HepG2 (cell line): Measurements from ENCODE around the gene NEGR1. TPM values are rescaled to one million over a fixed set of nuclear protein-coding genes. Genes with fewer than 3 reads are reported as not detected.

Experiments
- ATAC-seq: fragments of 200-7000 bp; cut with Tn5 transposase; 3 replicates; pipeline ENCODE4 v1.9.1; 2020; ENCODE audit warnings: mild to moderate bottlenecking, moderate library complexity
- BruUV-seq: library from RNA; stranded (reverse); fragments of 400-500 nt; replicated peaks from 2 replicates; lab custom pipeline; 2021; lab: Mats Ljungman, UMichigan
- CTCF ChIA-PET: fragments of 300-600 bp; formaldehyde crosslinking; extraction: SDS; loops from one replicate; lab custom pipeline; 2021; ENCODE audit warnings: low total read pairs, inconsistent platforms, low intra/inter-chr PET ratio; lab: Yijun Ruan, JAX
- POLR2A ChIA-PET: fragments of 350-600 bp; sonication (Branson Sonifier 250); formaldehyde crosslinking; loops from one replicate; lab custom pipeline; 2020; ENCODE audit warnings: antibody characterized with exemption, inconsistent platforms; lab: Yijun Ruan, JAX
- DNase-seq: peaks from one replicate; pipeline ENCODE4 v3.0.0-alpha.2; 2015; ENCODE audit warnings: low spot score
- FAIRE-seq: peaks from 3 replicates; lab custom pipeline; 2011; peaks lifted over from hg19 to GRCh38; lab: Jason Lieb, UNC
- H2AFZ ChIP-seq: one replicate; pipeline ENCODE4 v1.6.1; 2011; ENCODE audit warnings: low read length, inconsistent platforms
- H3K27ac ChIP-seq: fragments of 300-600 bp; 3 replicates; pipeline ENCODE4 v1.8.0; 2011; ENCODE audit warnings: mixed run types, mild to moderate bottlenecking, mixed read lengths, low read length, inconsistent platforms; ENCODE audit not compliant: insufficient read depth; ENCODE audit errors: extremely low read length
- H3K27me3 ChIP-seq, 2 experiments: fragments of 200-600 bp in 1 of 2; 2 replicates in 1 of 2; 3 replicates in 1 of 2; pipeline versions ENCODE4 v1.6.0 to v1.8.0; 2011; ENCODE audit warnings: low read length in 2 of 2, mild to moderate bottlenecking in 2 of 2, moderate library complexity in 2 of 2, inconsistent platforms in 1 of 2; ENCODE audit not compliant: insufficient read depth in 2 of 2, control insufficient read depth in 1 of 2
- H3K36me3 ChIP-seq, 2 experiments: fragments of 200-600 bp in 1 of 2; replicated peaks in 1 of 2; 2 replicates in 1 of 2; 3 replicates in 1 of 2; pipeline versions ENCODE4 v1.5.1 to v1.8.0; 2011; ENCODE audit warnings: low read length in 2 of 2, inconsistent platforms in 1 of 2; ENCODE audit not compliant: insufficient read depth in 2 of 2, control insufficient read depth in 1 of 2
- H3K4me1 ChIP-seq: 2 replicates; pipeline ENCODE4 v1.5.1; 2012; ENCODE audit warnings: low read length, inconsistent platforms; ENCODE audit not compliant: insufficient read depth
- H3K4me2 ChIP-seq: 2 replicates; pipeline ENCODE4 v1.6.0; 2011; ENCODE audit warnings: low read depth, low read length, inconsistent platforms
- H3K4me3 ChIP-seq, 3 experiments: fragments of 200-600 bp in 1 of 3; sonication (generic), shearing (Covaris generic) in 1 of 3; replicated peaks in 1 of 3; 2 replicates each; pipeline ENCODE4 v1.5.1; 2011 to 2016; ENCODE audit warnings: low read length in 3 of 3, inconsistent platforms in 2 of 3, low read depth in 2 of 3, mild to moderate bottlenecking in 2 of 3, control low read depth in 1 of 3, mixed read lengths in 1 of 3; ENCODE audit not compliant: insufficient read depth in 1 of 3
- H3K79me2 ChIP-seq: one replicate; pipeline ENCODE4 v1.6.1; 2011; ENCODE audit warnings: low read length, inconsistent platforms; ENCODE audit not compliant: insufficient read depth
- H3K9ac ChIP-seq: 2 replicates; pipeline ENCODE4 v1.6.0; 2011; ENCODE audit warnings: mild to moderate bottlenecking, low read depth, low read length, inconsistent platforms; ENCODE audit not compliant: insufficient read depth
- H3K9me3 ChIP-seq: 2 replicates; pipeline ENCODE4 v1.5.1; 2012; ENCODE audit warnings: mild to moderate bottlenecking, low read length
- H4K20me1 ChIP-seq: 2 replicates; pipeline ENCODE4 v1.6.0; 2011; ENCODE audit warnings: inconsistent platforms, mild to moderate bottlenecking, low read length, moderate library complexity; ENCODE audit not compliant: insufficient read depth
- HNF1A ChIP-seq, 2 experiments: sonication (generic) in 1 of 2; formaldehyde crosslinking in 1 of 2; IDR thresholded peaks; 2 replicates each; pipeline versions ENCODE4 v1.4.0 to v1.6.1; 2016 to 2020; ENCODE audit warnings: borderline replicate concordance in 1 of 2, low read depth in 1 of 2, mild to moderate bottlenecking in 1 of 2, missing genetic modification reagents in 1 of 2
- KLF16 ChIP-seq, 2 experiments: sonication (generic) in 1 of 2; formaldehyde crosslinking in 1 of 2; IDR thresholded peaks; 2 replicates each; pipeline versions ENCODE4 v1.6.1 to v1.8.0; 2016 to 2023; ENCODE audit warnings: missing genetic modification reagents in 2 of 2, missing compliant biosample characterization in 1 of 2
- NKX3-1 ChIP-seq: sonication (generic); formaldehyde crosslinking; IDR thresholded peaks from 2 replicates; pipeline ENCODE4 v1.5.0; 2020; ENCODE audit warnings: missing genetic modification reagents
- PATZ1 ChIP-seq: sonication (generic); formaldehyde crosslinking; IDR thresholded peaks from 2 replicates; pipeline ENCODE4 v1.4.0; 2020; ENCODE audit warnings: missing genetic modification reagents
- SMAD9 ChIP-seq: sonication (generic); formaldehyde crosslinking; IDR thresholded peaks from 2 replicates; pipeline ENCODE4 v1.5.1; 2020; ENCODE audit warnings: mild to moderate bottlenecking, missing genetic modification reagents
- ZNF296 ChIP-seq: sonication (generic); formaldehyde crosslinking; conservative IDR thresholded peaks from 2 replicates; pipeline ENCODE4 v1.5.0; 2020; ENCODE audit warnings: mild to moderate bottlenecking, missing genetic modification reagents
- WGBS: methylation state at CpG from one replicate; pipeline ENCODE4 v1.1.6; 2017; ENCODE audit warnings: low lambda C conversion rate; 5-methylcytosine and 5-hydroxymethylcytosine counted together
- in situ Hi-C: cut with HindIII; loops from 2 replicates; pipeline ENCODE4 v1.10.0; 2017; ENCODE audit warnings: low pct_unique_long_range_greater_than_20kb; ENCODE audit not compliant: extremely low pct_ligation_motif_present
- intact Hi-C: fragments of 100-400 bp; cut with micrococcal nuclease; formaldehyde crosslinking; loops from one replicate; pipeline ENCODE4 v1.10.0; 2022; ENCODE audit not compliant: unreplicated experiment
- polyA plus RNA-seq, 8 experiments: library from polyadenylated mRNA; depleted of rRNA in 3 of 8; stranded (reverse) in 7 of 8; unstranded in 1 of 8; fragments of >200 nt; fragmentation: Illumina TruSeq in 4 of 8; extraction: Trizol in 4 of 8; gene quantifications; 2 replicates each; pipeline versions ENCODE4 v1.2.1 to v1.2.3, GENCODE V29; 2011 to 2016; ENCODE audit warnings: low read depth in 4 of 8, missing spikeins in 1 of 8, mixed read lengths in 1 of 8; ENCODE audit not compliant: insufficient read depth in 1 of 8
- total RNA-seq, 5 experiments: library from RNA; depleted of rRNA; stranded (reverse); fragments of >200 nt; fragmentation: Illumina TruSeq; extraction: Trizol; gene quantifications; 2 replicates each; pipeline ENCODE4 v1.2.3, GENCODE V29; 2016; ENCODE audit warnings: low read depth in 1 of 5

NEGR1 gene
- total and polyA plus RNA-seq, 2 of the 13 experiments (the other 11 are each of a cell fraction or from before 2014, with no cell fraction given) = not detected

- DNase-seq (no peak), ATAC-seq (no peak), FAIRE-seq (no peak)
- intact Hi-C loops (no loop called here), in situ Hi-C loops (no loop called here)
- Histone ChIP-seq H3K27me3 (no peaks in the 10 kb centered on the region; a peak in 1 of 5 replicates), H3K9me3 (peaks cover 9% of the 10 kb centered on the region; the same call in 1 of the 2 replicates), H3K4me2 (no peak overlapping the region), H3K79me2 (no peaks in the 10 kb centered on the region), H3K4me1 (no peaks in the 10 kb centered on the region), H4K20me1 (no peaks in the 10 kb centered on the region), H2AFZ (no peak overlapping the region), H3K9ac (no peak overlapping the region), H3K27ac (no peak overlapping the region), H3K36me3 (no peaks in the 10 kb centered on the region), H3K4me3 (no peak overlapping the region)
- no peak for TF ChIP-seq HNF1A (IDR thresholded peaks at IDR 0.05; ENCODE audit: low read depth)
- no peak for TF ChIP-seq HNF1A (CRISPR knock-in tag; IDR thresholded peaks at IDR 0.05; ENCODE audit: borderline replicate concordance)
- TF ChIP-seq KLF16 (CRISPR knock-in tag; IDR thresholded peaks at IDR 0.05) = no peak
- no peak for TF ChIP-seq PATZ1 (CRISPR knock-in tag)
- TF ChIP-seq SMAD9 = no peak
- TF ChIP-seq NKX3-1 (CRISPR knock-in tag) = no peak
- no peak for TF ChIP-seq ZNF296 (CRISPR knock-in tag)
- ChIA-PET POLR2A (no interaction called here), CTCF (no interaction called here)
- BruUV-seq = no TSS peak
- 0% methylated on average over 4 of the region's 4 CpGs for WGBS
Observed at GRCh38 chr1:71834601-71835441, 447.5 kb downstream of the NEGR1 start.
